HepG2 (cell line): Measurements from ENCODE around the gene BHMT. TPM values are rescaled to one million over a fixed set of nuclear protein-coding genes. Genes with fewer than 3 reads are reported as not detected.
A peak's percentile ranks its signal among the peaks of the same experiment; 100 is the strongest.

Experiments
- ARNT ChIP-seq: fragments of 450-650 bp; IDR thresholded peaks from 2 replicates; pipeline ENCODE4 v1.6.1; 2017
- CENPX ChIP-seq: sonication (generic); formaldehyde crosslinking; IDR thresholded peaks from 2 replicates; pipeline ENCODE4 v1.9.0; 2021; ENCODE audit warnings: mild to moderate bottlenecking, missing genetic modification reagents, moderate library complexity
- FOSL1 ChIP-seq: sonication (generic); formaldehyde crosslinking; IDR thresholded peaks from 2 replicates; pipeline ENCODE4 v1.9.0; 2021; ENCODE audit warnings: missing genetic modification reagents, borderline replicate concordance
- FOSL2 ChIP-seq: sonication (generic); formaldehyde crosslinking; IDR thresholded peaks from 2 replicates; pipeline ENCODE4 v1.4.0; 2020; ENCODE audit warnings: missing genetic modification reagents
- FOXA3 ChIP-seq: IDR thresholded peaks from 2 replicates; pipeline ENCODE4 v1.6.1; 2016; ENCODE audit warnings: missing genetic modification reagents, missing compliant biosample characterization
- HMG20A ChIP-seq: IDR thresholded peaks from 2 replicates; pipeline ENCODE4 v1.6.1; 2016; ENCODE audit warnings: borderline replicate concordance
- HNF4G ChIP-seq, 2 experiments: sonication (generic) in 1 of 2; formaldehyde crosslinking in 1 of 2; IDR thresholded peaks; 2 replicates each; pipeline versions ENCODE4 v1.4.0 to v1.6.1; 2011 to 2020; ENCODE audit warnings: borderline replicate concordance in 2 of 2, low read depth in 2 of 2, mild to moderate bottlenecking in 2 of 2, low read length in 1 of 2, missing genetic modification reagents in 1 of 2, moderate library complexity in 1 of 2
- HNRNPK ChIP-seq: fragments of 200-400 bp; formaldehyde crosslinking; IDR thresholded peaks from 2 replicates; pipeline ENCODE4 v1.6.1; 2018; ENCODE audit warnings: low read length, low read depth, moderate library complexity, mild to moderate bottlenecking; ENCODE audit not compliant: poor library complexity, severe bottlenecking
- KMT2A ChIP-seq: sonication (generic); formaldehyde crosslinking; IDR thresholded peaks from 2 replicates; pipeline ENCODE4 v1.4.0; 2020; ENCODE audit warnings: missing genetic modification reagents
- LCORL ChIP-seq, 2 experiments: fragments of 450-650 bp in 1 of 2; sonication (generic) in 1 of 2; formaldehyde crosslinking in 1 of 2; IDR thresholded peaks; 2 replicates each; pipeline versions ENCODE4 v1.5.0 to v1.6.1; 2017 to 2020; ENCODE audit warnings: antibody characterized with exemption in 1 of 2, missing genetic modification reagents in 1 of 2
- MEF2D ChIP-seq: sonication (generic); formaldehyde crosslinking; IDR thresholded peaks from 2 replicates; pipeline ENCODE4 v1.5.1; 2020; ENCODE audit warnings: mild to moderate bottlenecking, missing genetic modification reagents
- POLR2AphosphoS5 ChIP-seq: IDR thresholded peaks from 2 replicates; pipeline ENCODE4 v1.6.1; 2012; ENCODE audit warnings: low read depth, low read length
- PPARG ChIP-seq: conservative IDR thresholded peaks from 2 replicates; pipeline ENCODE4 v1.6.1; 2016; ENCODE audit warnings: missing biosample characterization, missing genetic modification reagents
- SAP130 ChIP-seq: IDR thresholded peaks from 2 replicates; pipeline ENCODE4 v1.6.1; 2016; ENCODE audit warnings: low read depth
- SRSF1 ChIP-seq: fragments of 200-400 bp; formaldehyde crosslinking; optimal IDR thresholded peaks from 2 replicates; pipeline ENCODE3; 2017; ENCODE audit warnings: mild to moderate bottlenecking, low read depth, low read length, moderate library complexity
- U2AF1 ChIP-seq: fragments of 200-400 bp; formaldehyde crosslinking; optimal IDR thresholded peaks from 2 replicates; pipeline ENCODE3; 2017; ENCODE audit warnings: mild to moderate bottlenecking, low read depth, low read length
- ZBTB44 ChIP-seq: sonication (generic); formaldehyde crosslinking; IDR thresholded peaks from 2 replicates; pipeline ENCODE4 v1.4.0; 2020; ENCODE audit warnings: missing genetic modification reagents
- ZBTB8A ChIP-seq: sonication (generic); formaldehyde crosslinking; IDR thresholded peaks from 2 replicates; pipeline ENCODE4 v1.4.0; 2020; ENCODE audit warnings: mild to moderate bottlenecking, low read depth, missing genetic modification reagents, borderline replicate concordance
- ZFP90 ChIP-seq: sonication (generic); formaldehyde crosslinking; IDR thresholded peaks from 2 replicates; pipeline ENCODE4 v1.8.0; 2022; ENCODE audit warnings: missing genetic modification reagents, mild to moderate bottlenecking, inconsistent platforms, borderline replicate concordance
- ZMYM2 ChIP-seq: sonication (generic); formaldehyde crosslinking; IDR thresholded peaks from 2 replicates; pipeline ENCODE4 v1.8.0; 2022; ENCODE audit warnings: mild to moderate bottlenecking, missing genetic modification reagents
- ZNF251 ChIP-seq: sonication (generic); formaldehyde crosslinking; IDR thresholded peaks from 2 replicates; pipeline ENCODE4 v1.9.0; 2021; ENCODE audit warnings: mild to moderate bottlenecking, missing genetic modification reagents
- ZNF329 ChIP-seq: sonication (generic); formaldehyde crosslinking; IDR thresholded peaks from 2 replicates; pipeline ENCODE4 v1.9.0; 2021; ENCODE audit warnings: low read depth, mild to moderate bottlenecking, missing genetic modification reagents
- ZNF354B ChIP-seq: sonication (generic); formaldehyde crosslinking; IDR thresholded peaks from 2 replicates; pipeline ENCODE4 v1.8.0; 2022; ENCODE audit warnings: mild to moderate bottlenecking, missing genetic modification reagents
- ZNF670 ChIP-seq: sonication (generic); formaldehyde crosslinking; IDR thresholded peaks from 2 replicates; pipeline ENCODE4 v1.8.0; 2022; ENCODE audit warnings: mild to moderate bottlenecking, missing genetic modification reagents, borderline replicate concordance
- ZNF720 ChIP-seq: sonication (generic); formaldehyde crosslinking; IDR thresholded peaks from 2 replicates; pipeline ENCODE4 v1.4.0; 2020; ENCODE audit warnings: missing genetic modification reagents
- polyA plus RNA-seq, 8 experiments: library from polyadenylated mRNA; depleted of rRNA in 3 of 8; stranded (reverse) in 7 of 8; unstranded in 1 of 8; fragments of >200 nt; fragmentation: Illumina TruSeq in 4 of 8; extraction: Trizol in 4 of 8; gene quantifications; 2 replicates each; pipeline versions ENCODE4 v1.2.1 to v1.2.3, GENCODE V29; 2011 to 2016; ENCODE audit warnings: low read depth in 4 of 8, missing spikeins in 1 of 8, mixed read lengths in 1 of 8; ENCODE audit not compliant: insufficient read depth in 1 of 8
- total RNA-seq, 5 experiments: library from RNA; depleted of rRNA; stranded (reverse); fragments of >200 nt; fragmentation: Illumina TruSeq; extraction: Trizol; gene quantifications; 2 replicates each; pipeline ENCODE4 v1.2.3, GENCODE V29; 2016; ENCODE audit warnings: low read depth in 1 of 5
- TF ChIP-seq, protein P1 (sequence below): sonication (generic); formaldehyde crosslinking; IDR thresholded peaks from 2 replicates; pipeline ENCODE4 v1.5.0; 2020; ENCODE audit warnings: missing genetic modification reagents
- TF ChIP-seq, protein P2 (sequence below): IDR thresholded peaks from 2 replicates; pipeline ENCODE4 v1.6.1; 2016; ENCODE audit warnings: control low read depth
- TF ChIP-seq, protein P3 (sequence below): sonication (generic); formaldehyde crosslinking; IDR thresholded peaks from 2 replicates; pipeline ENCODE4 v1.4.0; 2020; ENCODE audit warnings: missing genetic modification reagents

BHMT gene
- total and polyA plus RNA-seq, 2 of the 13 experiments (the other 11 are each of a cell fraction or from before 2014, with no cell fraction given) = 0.40 to 6.4 TPM

GRCh38 chr5:79173626-79174025 lies 62.0 kb downstream of the BHMT start (continued):
- TF ChIP-seq ZNF670 (CRISPR knock-in tag) (no peak), SAP130 (CRISPR knock-in tag) (peak; percentile 32; the same call in 1 of the 2 replicates), FOXA3 (CRISPR knock-in tag) (peak; percentile 88), HNF4G (IDR thresholded peaks at IDR 0.05; ENCODE audit: borderline replicate concordance, low read depth, low read length) (no peak), HNF4G (CRISPR knock-in tag; IDR thresholded peaks at IDR 0.05; ENCODE audit: borderline replicate concordance, low read depth) (no peak), ZNF720 (CRISPR knock-in tag) (no peak), U2AF1 (no peak), HNRNPK (no peak), ZNF354B (CRISPR knock-in tag) (no peak), LCORL (IDR thresholded peaks at IDR 0.05) (no peak), LCORL (CRISPR knock-in tag; IDR thresholded peaks at IDR 0.05) (no peak), KMT2A (CRISPR knock-in tag) (no peak), SRSF1 (no peak), ARNT (no peak), FOSL1 (CRISPR knock-in tag) (no peak), HMG20A (CRISPR knock-in tag) (peak; percentile 73; the same call in 1 of the 2 replicates), MEF2D (CRISPR knock-in tag) (peak; percentile 97), ZNF251 (CRISPR knock-in tag) (no peak), ZBTB8A (CRISPR knock-in tag) (no peak), PPARG (CRISPR knock-in tag) (0 out of 2 replicates have a peak, but pooled peaks have one; percentile 24), ZMYM2 (CRISPR knock-in tag) (no peak), CENPX (CRISPR knock-in tag) (no peak), POLR2AphosphoS5 (no peak), ZNF329 (CRISPR knock-in tag) (no peak), ZBTB44 (CRISPR knock-in tag) (no peak), ZFP90 (CRISPR knock-in tag) (no peak), FOSL2 (0 out of 2 replicates have a peak, but pooled peaks have one; percentile 16)
- TF ChIP-seq, protein P1, sequence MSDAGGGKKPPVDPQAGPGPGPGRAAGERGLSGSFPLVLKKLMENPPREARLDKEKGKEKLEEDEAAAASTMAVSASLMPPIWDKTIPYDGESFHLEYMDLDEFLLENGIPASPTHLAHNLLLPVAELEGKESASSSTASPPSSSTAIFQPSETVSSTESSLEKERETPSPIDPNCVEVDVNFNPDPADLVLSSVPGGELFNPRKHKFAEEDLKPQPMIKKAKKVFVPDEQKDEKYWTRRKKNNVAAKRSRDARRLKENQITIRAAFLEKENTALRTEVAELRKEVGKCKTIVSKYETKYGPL (CRISPR knock-in tag) = no peak
- TF ChIP-seq, protein P2, sequence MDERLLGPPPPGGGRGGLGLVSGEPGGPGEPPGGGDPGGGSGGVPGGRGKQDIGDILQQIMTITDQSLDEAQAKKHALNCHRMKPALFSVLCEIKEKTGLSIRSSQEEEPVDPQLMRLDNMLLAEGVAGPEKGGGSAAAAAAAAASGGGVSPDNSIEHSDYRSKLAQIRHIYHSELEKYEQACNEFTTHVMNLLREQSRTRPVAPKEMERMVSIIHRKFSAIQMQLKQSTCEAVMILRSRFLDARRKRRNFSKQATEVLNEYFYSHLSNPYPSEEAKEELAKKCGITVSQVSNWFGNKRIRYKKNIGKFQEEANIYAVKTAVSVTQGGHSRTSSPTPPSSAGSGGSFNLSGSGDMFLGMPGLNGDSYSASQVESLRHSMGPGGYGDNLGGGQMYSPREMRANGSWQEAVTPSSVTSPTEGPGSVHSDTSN (CRISPR knock-in tag) = no peak
- TF ChIP-seq, protein P3, sequence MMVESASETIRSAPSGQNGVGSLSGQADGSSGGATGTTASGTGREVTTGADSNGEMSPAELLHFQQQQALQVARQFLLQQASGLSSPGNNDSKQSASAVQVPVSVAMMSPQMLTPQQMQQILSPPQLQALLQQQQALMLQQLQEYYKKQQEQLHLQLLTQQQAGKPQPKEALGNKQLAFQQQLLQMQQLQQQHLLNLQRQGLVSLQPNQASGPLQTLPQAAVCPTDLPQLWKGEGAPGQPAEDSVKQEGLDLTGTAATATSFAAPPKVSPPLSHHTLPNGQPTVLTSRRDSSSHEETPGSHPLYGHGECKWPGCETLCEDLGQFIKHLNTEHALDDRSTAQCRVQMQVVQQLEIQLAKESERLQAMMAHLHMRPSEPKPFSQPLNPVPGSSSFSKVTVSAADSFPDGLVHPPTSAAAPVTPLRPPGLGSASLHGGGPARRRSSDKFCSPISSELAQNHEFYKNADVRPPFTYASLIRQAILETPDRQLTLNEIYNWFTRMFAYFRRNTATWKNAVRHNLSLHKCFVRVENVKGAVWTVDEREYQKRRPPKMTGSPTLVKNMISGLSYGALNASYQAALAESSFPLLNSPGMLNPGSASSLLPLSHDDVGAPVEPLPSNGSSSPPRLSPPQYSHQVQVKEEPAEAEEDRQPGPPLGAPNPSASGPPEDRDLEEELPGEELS (CRISPR knock-in tag) = peak; percentile 40; the same call in 1 of the 2 replicates
